Mucosa of rectum (tissue), 2 donors: ENCODE results near the gene SMARCB1.
A peak's percentile ranks its signal among the peaks of the same experiment; 100 is the strongest.

Source experiments
- H3K27ac ChIP-seq, 2 donors: one replicate each; pipeline ENCODE4 v1.7.0; 2013; ENCODE audit warnings: inconsistent platforms in 2 of 2, low read depth in 2 of 2, low read length in 2 of 2
- H3K27me3 ChIP-seq, 2 donors: one replicate each; pipeline ENCODE4 v1.7.0; 2013; ENCODE audit warnings: low read length in 2 of 2; ENCODE audit not compliant: control insufficient read depth in 2 of 2, insufficient read depth in 2 of 2
- H3K36me3 ChIP-seq, 2 donors: one replicate each; pipeline ENCODE4 v1.7.0; 2013; ENCODE audit warnings: low read length in 2 of 2; ENCODE audit not compliant: control insufficient read depth in 2 of 2, insufficient read depth in 2 of 2
- H3K4me1 ChIP-seq, 2 donors: one replicate each; pipeline ENCODE4 v1.7.0; 2013; ENCODE audit warnings: low read length in 2 of 2, mild to moderate bottlenecking in 1 of 2; ENCODE audit not compliant: control insufficient read depth in 2 of 2, insufficient read depth in 2 of 2
- H3K4me3 ChIP-seq, 2 donors: one replicate each; pipeline ENCODE4 v1.7.0; 2013; ENCODE audit warnings: low read length in 2 of 2
- H3K9ac ChIP-seq, 2 donors: one replicate each; pipeline ENCODE4 v1.7.0; 2013; ENCODE audit warnings: low read length in 2 of 2, low read depth in 1 of 2, mild to moderate bottlenecking in 1 of 2
- H3K9me3 ChIP-seq, 2 donors: one replicate each; pipeline ENCODE4 v1.7.0; 2013; ENCODE audit warnings: low read length in 2 of 2; ENCODE audit not compliant: control insufficient read depth in 2 of 2
- donor health status: healthy.
- donor health status: Normal muscosa, but diverticular disease.

SMARCB1 gene

DNA sequence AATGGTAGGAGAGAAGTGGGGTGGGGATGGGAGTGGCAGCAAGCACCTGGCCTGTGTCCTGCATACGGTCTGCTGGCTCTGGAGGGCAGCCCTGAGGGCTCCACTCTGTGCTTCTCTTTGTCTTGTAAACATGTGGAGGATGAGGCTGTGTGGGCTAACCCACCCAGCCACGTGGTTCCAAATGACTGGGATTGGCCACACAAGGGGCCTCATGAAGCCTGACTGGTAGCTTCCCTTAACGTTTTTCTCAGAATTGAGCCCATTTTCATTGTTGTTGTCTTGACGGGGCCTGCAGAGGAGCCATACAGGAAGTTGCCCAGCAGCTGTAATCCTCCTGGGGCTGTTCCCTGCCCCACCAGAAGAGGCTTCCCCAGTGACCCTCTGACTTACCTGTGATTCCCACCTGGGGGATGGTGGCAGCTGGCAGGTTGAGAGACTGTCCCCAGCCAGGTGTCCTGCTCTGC lies 34.0 kb downstream of the SMARCB1 start:
- peaks cover 67 to 70% of the 10 kb centered on the region in 2 donors for H3K36me3 ChIP-seq
- H3K9ac ChIP-seq: no peak overlapping the region
- H3K27ac ChIP-seq: peak overlapping the region in 1 of 2 donors; percentile 61
- no peaks in the 10 kb centered on the region for H3K27me3 ChIP-seq
- H3K4me1 ChIP-seq: peaks cover 0 to 4% of the 10 kb centered on the region in 2 donors
- H3K4me3 ChIP-seq: no peak overlapping the region
- H3K9me3 ChIP-seq: no peaks in the 10 kb centered on the region

DNA sequence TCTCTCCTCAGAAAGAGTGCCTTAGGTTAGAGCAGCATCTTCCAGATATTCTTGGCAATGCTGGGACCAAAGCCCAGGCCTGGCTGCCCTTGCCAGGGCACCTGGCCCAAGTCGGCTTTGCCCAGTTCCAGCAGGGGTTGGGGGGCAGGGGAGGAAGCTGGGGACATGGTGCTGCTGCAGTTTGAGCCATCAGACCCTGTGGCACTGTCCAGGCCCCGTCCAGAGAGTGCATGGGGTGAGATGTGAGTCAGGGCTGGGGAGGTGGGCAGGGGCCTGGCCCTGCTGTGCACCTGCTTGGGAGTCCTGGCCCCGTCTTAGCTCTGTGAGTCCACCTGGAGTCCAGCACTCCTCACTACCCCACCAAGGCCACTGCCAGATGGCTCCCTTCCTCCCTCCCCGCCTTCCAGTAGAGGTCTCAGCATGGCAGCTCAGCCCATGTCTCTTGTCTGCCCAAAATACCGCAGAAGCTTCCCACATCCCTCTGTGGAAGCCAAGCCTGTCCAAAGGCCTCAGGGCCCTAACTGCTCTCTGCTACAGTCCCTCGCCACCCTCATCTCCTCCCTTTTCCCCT lies 35.4 kb downstream of the SMARCB1 start:
- Histone ChIP-seq H3K9me3 (no peaks in the 10 kb centered on the region), H3K27me3 (no peaks in the 10 kb centered on the region), H3K27ac (no peak overlapping the region), H3K36me3 (peaks cover 64 to 67% of the 10 kb centered on the region in 2 donors), H3K4me1 (peaks cover 0 to 4% of the 10 kb centered on the region in 2 donors), H3K4me3 (no peak overlapping the region), H3K9ac (no peak overlapping the region)

DNA sequence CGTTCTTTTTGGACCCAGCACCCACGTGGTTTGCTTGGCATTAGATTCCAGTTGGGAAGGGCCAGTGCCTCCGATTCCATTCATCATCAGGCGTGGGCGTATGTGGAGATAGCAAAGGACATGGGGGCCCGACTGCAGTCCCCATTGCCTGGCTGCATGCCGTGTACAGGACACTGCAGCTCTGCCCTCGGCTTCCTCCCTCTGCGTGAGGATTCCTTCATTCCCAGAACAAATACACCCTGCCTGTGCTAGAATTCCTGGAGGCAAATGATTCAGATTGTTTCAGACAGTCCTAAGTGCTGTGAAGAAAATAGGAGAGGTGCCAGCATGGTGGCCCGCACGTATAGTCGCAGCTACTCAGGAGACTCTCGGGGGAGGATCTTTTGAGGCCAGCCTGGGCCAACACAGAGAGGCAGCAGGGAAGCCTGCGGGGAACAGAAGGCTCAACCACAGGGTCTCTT lies 36.6 kb downstream of the SMARCB1 start:
- peaks cover 0 to 4% of the 10 kb centered on the region in 2 donors for H3K4me1 ChIP-seq
- no peaks in the 10 kb centered on the region for H3K9me3 ChIP-seq
- H3K9ac ChIP-seq: no peak overlapping the region
- H3K27me3 ChIP-seq: no peaks in the 10 kb centered on the region
- H3K36me3 ChIP-seq: peaks cover 63 to 70% of the 10 kb centered on the region in 2 donors
- no peak overlapping the region for H3K4me3 ChIP-seq
- no peak overlapping the region for H3K27ac ChIP-seq

DNA sequence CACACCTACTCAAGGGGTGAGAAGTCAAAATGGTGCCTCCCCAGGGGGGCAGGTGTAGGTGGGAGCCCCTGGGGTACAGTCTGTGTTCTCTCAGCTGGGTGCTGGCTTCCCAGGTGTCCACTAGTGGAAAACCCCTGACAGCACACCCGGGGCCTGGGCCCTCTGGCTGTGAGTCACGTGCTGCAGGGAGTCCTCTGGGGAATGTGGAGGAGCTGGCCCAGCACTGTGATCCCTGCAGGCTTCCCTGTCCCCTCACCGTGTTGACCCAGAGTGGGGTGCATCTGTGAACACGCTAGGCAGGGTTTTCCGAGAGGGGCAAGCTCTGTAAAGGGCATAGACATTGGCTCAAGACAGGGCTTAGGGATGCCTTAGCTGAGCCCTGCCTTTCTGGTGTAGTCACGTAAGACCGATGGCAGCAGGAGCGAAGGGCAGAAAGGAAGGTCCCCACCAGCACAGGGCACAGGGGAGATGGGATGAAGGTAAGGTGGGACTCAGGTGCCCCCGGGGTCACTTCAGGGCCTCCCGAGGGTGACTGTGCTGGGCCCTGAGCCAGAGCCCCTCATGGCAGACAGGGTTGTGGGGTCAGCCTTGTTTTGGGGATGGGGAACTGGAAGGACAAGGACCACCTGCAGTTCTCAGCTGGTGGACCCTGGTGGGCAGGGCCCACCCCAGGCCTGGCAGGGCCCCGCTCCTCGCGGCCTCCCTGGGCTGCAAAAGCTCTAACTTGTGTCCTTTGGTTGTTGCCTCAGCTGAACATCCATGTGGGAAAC lies 37.9 kb downstream of the SMARCB1 start:
- no peak overlapping the region for H3K4me3 ChIP-seq
- no peak overlapping the region for H3K9ac ChIP-seq
- H3K27ac ChIP-seq: no peak overlapping the region
- H3K27me3 ChIP-seq: no peaks in the 10 kb centered on the region
- H3K36me3 ChIP-seq: peaks cover 68 to 78% of the 10 kb centered on the region in 2 donors
- no peaks in the 10 kb centered on the region for H3K9me3 ChIP-seq
- peaks cover 0 to 4% of the 10 kb centered on the region in 2 donors for H3K4me1 ChIP-seq

DNA sequence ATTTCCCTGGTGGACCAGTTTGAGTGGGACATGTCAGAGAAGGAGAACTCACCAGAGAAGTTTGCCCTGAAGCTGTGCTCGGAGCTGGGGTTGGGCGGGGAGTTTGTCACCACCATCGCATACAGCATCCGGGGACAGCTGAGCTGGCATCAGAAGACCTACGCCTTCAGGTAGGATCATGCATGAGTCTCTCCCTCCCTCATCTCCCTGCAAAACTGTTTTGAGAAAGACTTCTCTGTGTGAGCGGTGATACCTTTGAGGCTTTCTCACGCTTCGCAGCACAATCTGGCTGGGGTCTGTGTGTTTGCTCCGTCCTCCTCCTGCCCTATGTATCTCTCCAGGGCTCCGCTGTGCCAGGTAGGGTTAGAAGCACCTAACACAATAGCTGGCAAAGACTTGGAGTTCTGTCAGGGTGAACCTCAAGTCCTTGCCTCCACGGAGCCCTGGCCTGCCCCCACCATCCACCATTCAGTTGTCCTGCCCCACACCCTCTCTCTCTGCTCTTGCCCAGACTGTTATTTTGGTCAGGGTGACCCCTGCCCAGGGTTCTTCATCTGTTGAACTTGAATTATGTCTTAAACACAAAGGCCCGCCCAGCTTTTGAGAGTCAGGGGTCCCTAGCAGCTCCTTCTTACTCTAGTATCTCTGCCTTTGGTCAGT lies 38.6 kb downstream of the SMARCB1 start:
- Histone ChIP-seq H3K4me3 (no peak overlapping the region), H3K9me3 (no peaks in the 10 kb centered on the region), H3K27me3 (no peaks in the 10 kb centered on the region), H3K27ac (no peak overlapping the region), H3K9ac (no peak overlapping the region), H3K4me1 (peaks cover 0 to 4% of the 10 kb centered on the region in 2 donors), H3K36me3 (peaks cover 71 to 76% of the 10 kb centered on the region in 2 donors)

DNA sequence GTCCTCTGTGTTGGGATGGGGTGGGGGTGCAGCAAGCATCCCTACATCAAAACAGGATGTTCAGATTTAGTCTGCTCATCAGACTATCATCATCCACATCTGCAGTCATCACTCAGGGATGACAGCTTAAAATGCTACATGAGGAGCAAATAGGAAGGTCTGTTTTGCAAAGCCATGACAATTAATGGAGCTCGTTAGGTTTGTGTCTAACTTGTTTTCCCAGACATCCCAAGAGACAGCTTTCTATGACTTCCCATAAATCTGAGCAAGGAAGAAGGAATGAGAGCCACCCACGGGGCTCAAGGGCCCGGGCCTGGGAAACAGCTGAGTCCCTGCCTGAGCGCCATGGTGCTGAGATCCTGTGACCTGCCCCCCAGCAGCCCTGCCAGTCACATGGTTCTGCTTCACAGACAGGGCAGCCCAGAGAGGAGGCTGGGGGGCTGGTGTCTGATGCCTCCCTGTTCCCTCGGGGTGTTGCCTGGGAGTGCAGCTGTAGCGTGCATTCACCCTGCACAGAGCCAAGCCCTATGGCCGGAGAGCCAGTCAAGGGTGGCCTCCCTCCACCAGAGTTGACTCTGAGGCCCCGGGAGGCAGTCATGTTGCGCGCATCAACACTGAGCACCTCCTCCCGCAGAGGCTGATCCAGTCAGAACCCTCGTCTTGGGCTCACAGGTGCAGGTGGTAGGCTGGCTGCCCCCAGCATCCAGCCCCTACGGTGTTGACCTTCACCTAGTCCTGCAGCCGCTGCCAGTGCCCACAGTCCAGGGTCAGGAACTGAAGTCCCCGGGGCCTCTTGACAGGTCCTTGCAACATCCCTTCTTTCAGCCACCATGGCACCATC lies 40.0 kb downstream of the SMARCB1 start:
- Histone ChIP-seq H3K4me1 (no peaks in the 10 kb centered on the region), H3K27ac (no peak overlapping the region)

DNA sequence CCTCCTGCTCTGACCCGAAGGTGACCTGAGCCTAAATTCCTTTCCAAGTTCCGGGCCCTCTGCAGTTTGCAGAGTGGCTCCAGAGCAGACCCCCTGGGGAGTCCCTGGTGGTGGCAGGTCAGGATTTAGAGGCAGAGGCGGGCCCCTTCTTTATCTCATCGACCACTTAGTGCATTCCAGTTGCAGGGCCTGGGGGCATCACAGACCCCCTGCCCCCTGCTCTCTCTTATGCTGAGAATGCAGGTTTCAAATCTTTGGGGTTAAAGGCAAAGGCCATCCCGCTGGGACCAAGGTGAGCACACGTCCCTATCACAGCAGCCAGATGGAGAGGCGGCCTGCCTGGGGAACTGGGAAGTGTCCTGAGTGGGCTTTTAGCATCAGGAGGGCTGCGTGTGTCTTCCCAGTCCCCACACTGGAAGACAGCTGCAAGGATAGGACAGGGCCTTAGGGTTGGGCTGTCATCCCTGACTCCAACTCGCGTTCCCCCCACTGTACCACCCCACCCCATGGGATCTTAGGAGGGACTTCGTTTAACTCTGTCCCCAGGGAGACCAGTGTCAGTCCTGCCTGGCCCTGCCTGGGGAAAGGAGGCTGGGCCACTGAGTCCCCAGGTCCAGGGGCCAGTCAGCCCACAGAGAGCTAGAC lies 40.7 kb downstream of the SMARCB1 start:
- H3K9me3 ChIP-seq: no peaks in the 10 kb centered on the region
- no peaks in the 10 kb centered on the region for H3K4me1 ChIP-seq
- H3K27ac ChIP-seq: no peak overlapping the region
- H3K9ac ChIP-seq: no peak overlapping the region
- H3K4me3 ChIP-seq: no peak overlapping the region
- H3K27me3 ChIP-seq: no peaks in the 10 kb centered on the region
- peaks cover 67 to 80% of the 10 kb centered on the region in 2 donors for H3K36me3 ChIP-seq

More for the DNA sequence above, 40.0 kb downstream of the SMARCB1 start:
- Histone ChIP-seq H3K4me3 (no peak overlapping the region), H3K9ac (no peak overlapping the region), H3K27me3 (no peaks in the 10 kb centered on the region), H3K9me3 (no peaks in the 10 kb centered on the region), H3K36me3 (peaks cover 75 to 77% of the 10 kb centered on the region in 2 donors)

DNA sequence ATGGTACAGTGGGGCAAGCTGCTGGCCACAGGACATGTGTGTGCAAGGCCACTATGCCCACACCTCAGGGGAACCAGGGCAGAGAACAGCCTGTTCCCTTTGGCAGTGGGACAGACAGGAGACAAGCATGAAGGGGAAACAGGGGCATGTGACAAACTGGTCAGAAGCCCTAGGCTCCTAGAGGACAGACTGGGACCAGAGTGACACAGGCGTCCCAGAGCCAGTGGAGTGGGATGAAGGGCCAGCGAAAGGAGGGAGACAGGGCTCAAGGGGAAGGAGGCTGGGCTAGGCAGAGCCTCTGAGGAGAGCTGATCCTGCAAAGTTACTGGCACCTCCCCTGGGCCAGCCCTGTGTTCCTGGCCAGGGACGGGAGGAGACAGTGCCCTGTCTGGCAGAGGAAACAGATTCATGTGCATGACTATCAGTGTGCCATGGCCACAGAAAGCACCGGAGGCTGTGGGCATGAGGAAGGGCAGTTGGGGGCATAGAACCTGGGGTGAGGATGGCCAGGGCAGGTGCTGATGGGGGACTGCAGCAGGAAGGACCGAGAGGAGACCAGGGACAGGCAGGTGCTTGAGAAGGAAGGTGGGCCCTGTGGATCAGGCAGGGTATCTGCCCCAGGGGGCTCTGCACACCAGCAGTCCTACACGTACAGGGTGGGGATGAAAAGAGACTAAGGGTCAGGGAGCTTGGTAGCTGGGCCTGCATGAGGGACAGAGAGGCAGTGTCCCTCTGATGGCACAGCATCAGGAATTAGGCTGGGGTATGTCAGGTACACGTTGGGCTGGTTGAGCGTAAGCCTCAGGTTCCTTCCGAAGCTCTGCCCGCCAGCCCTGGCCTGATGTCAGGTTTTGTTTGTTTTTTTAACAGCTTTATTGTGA lies 42.3 kb downstream of the SMARCB1 start:
- Histone ChIP-seq H3K27me3 (no peaks in the 10 kb centered on the region), H3K27ac (no peak overlapping the region), H3K4me3 (no peak overlapping the region), H3K4me1 (no peaks in the 10 kb centered on the region), H3K9ac (no peak overlapping the region), H3K36me3 (peaks cover 63 to 77% of the 10 kb centered on the region in 2 donors), H3K9me3 (no peaks in the 10 kb centered on the region)
